Stimulated activated CD4-positive, alpha-beta T cell treated with anti-CD3 and anti-CD28 coated beads, Interleukin-1b, Interleukin-23, amount 100 ng/mL, for 48 hours (primary cell): ENCODE data around the gene MICAL2.

Experiments used
- DNase-seq: peaks from one replicate; pipeline ENCODE4 v3.0.0-alpha.2; 2020

MICAL2 gene

GRCh38 chr11:12076840-12077534 is 33.4 kb upstream of the MICAL2 start:
- no peak for DNase-seq

- DNase-seq = no peak
Measured at GRCh38 chr11:12077535-12078280, 32.7 kb upstream of the MICAL2 start.

GRCh38 chr11:12079726-12080556 is 30.4 kb upstream of the MICAL2 start:
- no peak for DNase-seq

GRCh38 chr11:12083380-12083779 is 27.0 kb upstream of the MICAL2 start:
- DNase-seq = no peak

GRCh38 chr11:12084256-12084655 is 26.1 kb upstream of the MICAL2 start:
- no peak for DNase-seq

- no peak for DNase-seq
Measured at GRCh38 chr11:12085371-12086251, 24.8 kb upstream of the MICAL2 start.

- no peak for DNase-seq
Measured at GRCh38 chr11:12086271-12087074, 23.9 kb upstream of the MICAL2 start.

- DNase-seq = peak; percentile 22
Measured at GRCh38 chr11:12087075-12088004, 23.1 kb upstream of the MICAL2 start.

- no peak for DNase-seq
Measured at GRCh38 chr11:12088047-12088481, 22.3 kb upstream of the MICAL2 start.

GRCh38 chr11:12088531-12088930 is 21.9 kb upstream of the MICAL2 start:
- no peak for DNase-seq

GRCh38 chr11:12089041-12089440 is 21.3 kb upstream of the MICAL2 start:
- no peak for DNase-seq

- no peak for DNase-seq
Measured at GRCh38 chr11:12089473-12089872, 20.9 kb upstream of the MICAL2 start.

- DNase-seq = no peak
Measured at GRCh38 chr11:12090061-12090591, 20.3 kb upstream of the MICAL2 start.

GRCh38 chr11:12090761-12091258 is 19.6 kb upstream of the MICAL2 start:
- DNase-seq = no peak

GRCh38 chr11:12091956-12092558 is 18.3 kb upstream of the MICAL2 start:
- DNase-seq = no peak

GRCh38 chr11:12092714-12093113 is 17.7 kb upstream of the MICAL2 start:
- DNase-seq = no peak

GRCh38 chr11:12094872-12095800 is 15.3 kb upstream of the MICAL2 start:
- DNase-seq = no peak

GRCh38 chr11:12097219-12097618 is 13.2 kb upstream of the MICAL2 start:
- DNase-seq = no peak
